GM18867 (cell line): ENCODE measurements around the gene GRM8.

ENCODE experiments used
- ATAC-seq: cut with Tn5 transposase; IDR thresholded peaks from one replicate; pipeline ENCODE4 v1.9.1; 2021; ENCODE audit warnings: mild to moderate bottlenecking, moderate library complexity; ENCODE audit not compliant: unreplicated experiment

GRM8 gene

DNA sequence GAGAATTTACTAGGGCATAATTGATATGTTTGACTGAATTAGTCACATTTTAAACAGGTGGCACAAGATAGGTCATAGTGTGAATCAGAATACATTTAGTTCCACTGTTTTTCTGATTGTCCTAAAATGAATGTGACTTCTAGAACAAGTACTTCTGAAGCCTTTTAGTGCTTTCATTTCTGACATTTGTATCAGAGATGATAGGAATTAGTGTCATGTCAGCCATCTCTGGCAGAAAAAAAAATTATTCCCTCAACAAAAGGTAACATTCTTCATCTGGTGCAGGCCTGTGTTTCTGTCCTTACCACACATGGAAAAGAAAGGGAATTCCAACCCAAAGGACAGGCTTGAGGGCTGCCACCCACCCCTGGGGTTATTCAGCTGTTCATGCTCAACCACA is 21.3 kb downstream of the GRM8 start:
- ATAC-seq, result no peak

DNA sequence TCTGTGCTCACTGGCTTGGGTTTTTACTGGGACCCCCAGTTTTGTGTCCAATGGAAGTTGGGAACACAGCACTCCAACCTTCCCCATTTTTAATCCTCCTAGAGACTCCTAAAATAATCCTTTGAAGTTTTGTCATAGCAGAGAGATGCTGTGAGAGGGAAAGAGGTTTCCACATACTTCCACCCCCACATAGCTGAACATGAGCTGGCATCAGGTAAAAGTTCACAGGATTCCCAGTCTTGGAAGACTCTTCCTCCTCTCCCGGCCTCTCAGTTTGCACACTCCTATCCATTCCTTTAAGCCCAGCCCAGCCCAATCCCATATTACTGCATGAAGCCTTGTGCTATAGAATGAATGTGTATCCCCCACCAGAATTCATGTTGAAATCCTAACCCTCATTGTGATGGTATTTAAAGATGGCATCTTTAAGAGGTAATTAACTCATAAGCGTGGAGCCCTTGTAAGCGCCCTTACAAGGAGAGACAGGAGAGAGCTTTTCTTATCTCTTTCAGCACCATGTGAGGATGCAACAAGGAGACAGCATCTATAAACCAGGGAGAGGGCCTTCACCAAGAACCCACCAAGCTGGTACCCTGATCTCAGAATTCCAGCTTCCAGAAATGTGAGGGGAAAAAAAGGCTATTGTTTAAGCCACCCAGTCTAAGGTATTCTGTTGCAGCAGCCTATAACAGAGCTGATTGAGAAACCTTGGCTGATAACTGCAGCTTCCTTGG is 22.4 kb downstream of the GRM8 start:
- ATAC-seq, result no peak

DNA sequence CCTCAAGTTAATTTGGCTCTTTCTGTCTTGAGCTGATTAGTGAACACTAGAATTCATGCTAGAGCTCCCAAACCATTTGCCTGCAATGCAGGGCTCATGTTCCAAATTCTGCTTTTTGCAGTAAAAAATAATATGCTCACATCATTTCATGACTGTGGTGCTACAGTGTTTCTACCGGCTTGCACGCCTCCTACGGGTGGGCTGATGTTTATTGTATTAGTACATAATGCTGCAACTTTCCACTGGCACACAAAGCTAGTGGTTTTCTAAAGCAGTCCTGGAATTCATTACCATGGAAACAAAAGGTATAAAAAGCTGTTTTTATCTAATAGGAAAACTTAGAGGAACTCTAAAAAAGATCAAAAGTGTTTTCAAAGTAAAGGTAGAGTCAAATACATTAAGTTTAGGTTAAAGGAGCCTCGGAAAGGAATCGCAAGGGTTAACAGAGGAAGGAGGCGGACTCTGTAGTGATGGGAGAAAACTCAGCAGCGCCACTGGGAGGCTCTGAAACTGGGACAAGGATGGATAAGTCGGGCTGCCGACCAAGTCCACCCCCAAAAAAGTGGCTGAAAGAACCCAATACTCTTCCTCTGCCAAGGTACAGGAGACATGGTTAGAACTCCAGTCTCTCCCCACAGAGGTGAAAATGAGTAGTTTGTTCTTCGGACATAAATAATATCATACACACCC is 25.9 kb downstream of the GRM8 start:
- no peak for ATAC-seq

DNA sequence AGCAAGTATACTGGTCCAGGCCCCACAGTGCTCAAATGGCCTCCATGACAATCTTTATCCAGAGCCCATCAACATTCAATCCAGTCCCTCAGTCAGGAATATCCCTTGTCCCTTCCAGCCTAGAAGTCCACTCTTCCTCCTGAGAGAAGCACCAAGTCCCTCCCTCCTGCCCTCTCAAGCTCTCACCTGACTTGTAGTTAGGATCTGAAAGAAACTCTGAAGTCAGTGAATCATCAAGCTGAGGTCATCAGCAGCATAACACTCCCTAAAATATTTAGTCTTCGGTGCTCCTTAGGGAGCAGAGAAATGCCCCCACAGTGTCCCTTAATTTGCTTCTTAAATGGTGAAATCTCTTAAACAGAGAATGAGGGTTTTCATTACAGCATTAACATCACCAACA is 31.0 kb downstream of the GRM8 start:
- no peak for ATAC-seq

DNA sequence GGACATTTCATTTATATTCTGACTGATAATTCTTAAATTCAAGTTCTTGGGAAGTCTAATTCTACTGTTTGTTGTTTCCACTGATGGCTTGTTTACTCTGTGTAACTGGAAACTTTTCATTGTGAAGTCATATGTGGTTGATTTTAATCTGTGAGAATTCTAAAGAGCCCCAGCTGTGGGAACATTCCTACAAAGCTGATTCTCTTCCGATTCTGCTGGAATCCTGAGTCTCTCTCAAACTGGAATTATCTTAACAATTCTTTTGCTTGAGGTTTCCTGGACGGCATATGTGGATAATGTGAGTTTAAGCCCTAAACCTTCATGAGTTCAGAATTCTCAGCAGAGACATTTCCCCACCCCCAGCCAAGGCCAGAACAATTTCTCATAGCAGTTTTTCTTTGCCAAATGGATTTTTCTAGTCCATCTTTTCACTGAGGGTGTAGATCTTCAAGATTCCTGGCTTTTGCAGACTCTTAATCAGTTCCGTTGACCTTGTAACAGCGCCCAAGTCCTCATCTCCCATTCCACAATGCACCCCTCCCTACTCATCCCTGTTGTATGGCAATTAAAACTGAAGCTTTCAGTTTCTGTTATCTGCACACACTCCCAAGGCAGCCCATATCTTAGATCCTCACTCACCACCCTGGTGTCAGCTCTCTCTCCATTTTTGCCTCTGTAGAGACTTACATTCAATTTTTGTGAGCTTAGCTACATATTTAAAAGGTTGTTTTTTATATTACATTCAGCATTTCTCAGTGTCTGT is 37.6 kb downstream of the GRM8 start:
- ATAC-seq, result no peak

DNA sequence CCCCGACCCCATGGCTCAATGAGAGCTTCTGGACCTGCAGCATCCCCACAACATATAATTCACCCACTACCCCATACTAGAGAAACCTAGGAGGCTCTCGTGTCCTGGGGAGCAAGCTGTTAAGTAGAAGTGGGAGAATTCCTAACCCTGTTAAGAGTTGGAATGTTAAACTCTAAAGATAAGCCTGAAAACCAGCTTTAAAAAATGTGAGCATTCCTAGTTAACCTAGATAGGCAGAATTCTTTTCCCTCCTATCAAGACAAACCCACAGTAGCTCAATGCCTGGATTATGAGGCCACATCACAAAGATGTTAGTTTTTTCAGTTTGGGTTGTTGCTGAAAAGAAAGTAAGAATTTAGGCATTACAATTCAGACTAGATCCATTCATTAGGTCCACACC is 42.9 kb downstream of the GRM8 start:
- no peak for ATAC-seq

DNA sequence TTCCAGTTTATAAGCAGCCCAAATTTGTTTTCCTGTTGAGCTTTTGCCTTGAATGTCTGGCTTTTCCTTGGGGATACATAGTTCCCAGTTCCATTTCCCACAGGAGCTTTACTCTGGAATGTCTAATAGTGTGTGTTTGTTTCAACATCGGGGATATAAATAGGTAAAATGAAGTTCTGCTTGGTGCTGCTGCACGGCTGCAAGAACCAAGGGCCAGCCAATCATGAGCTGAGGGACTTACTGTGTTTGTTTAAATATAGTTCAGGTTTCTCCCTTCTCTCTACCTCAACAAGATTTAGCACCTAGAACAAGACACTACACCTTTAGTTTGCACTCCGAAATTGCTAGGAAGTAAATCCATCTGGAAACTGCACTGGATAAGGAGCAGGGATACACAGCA is 43.9 kb downstream of the GRM8 start:
- ATAC-seq, result no peak

DNA sequence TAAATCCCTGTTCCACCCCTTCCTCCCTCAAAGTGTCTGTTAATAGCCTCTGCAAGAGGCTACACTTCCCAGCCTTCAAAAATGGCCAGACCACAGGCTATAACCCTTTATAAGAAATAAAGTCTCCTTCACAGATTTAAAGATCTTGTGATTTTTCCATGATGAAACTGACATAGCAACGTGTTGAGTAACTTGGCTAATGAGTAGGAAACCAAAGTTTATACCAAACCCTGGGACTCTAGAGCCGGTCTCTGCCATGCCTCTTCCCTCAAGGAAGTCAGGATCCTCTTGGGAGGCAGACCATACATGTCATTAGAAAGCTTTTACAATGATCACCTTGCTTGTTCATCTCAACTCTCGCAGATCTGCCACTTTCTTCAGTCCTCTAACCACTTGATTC is 44.4 kb downstream of the GRM8 start:
- no peak for ATAC-seq

DNA sequence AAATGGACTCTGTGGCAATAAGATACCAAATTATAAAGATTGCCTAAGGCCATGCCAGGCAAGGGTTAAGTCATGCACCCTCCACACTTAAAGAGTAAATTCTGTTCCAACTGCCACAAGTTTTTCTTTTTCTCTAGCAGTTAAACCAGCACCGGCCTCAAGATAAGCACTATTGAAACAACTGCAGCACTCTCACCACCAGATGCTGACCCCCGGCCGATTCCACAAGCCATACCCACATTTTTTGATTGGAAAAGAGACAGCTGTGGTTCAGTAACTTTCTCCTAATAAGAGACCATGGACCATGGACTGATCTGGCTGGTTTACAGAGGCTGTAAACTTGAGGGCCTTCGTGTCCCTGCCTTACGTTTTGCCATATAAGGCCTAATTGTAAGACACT is 44.9 kb downstream of the GRM8 start:
- ATAC-seq, result no peak

DNA sequence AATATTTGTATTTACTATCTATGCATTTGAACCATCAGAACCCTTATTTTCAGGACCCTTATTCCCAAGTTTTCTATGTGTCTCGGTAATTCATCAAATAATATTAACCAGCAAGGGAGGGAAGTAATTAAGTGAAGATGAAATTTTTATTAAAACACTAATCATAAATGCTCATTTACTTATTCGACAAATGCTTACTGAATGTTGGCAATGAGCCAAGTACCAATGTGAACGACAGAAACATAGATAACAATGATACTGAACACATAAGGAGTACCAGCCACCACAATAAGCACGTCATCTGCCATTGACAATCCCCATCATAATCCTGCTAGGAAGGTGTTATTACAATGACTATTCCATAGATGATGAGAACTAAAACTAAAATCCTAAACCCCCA is 45.5 kb downstream of the GRM8 start:
- no peak for ATAC-seq

DNA sequence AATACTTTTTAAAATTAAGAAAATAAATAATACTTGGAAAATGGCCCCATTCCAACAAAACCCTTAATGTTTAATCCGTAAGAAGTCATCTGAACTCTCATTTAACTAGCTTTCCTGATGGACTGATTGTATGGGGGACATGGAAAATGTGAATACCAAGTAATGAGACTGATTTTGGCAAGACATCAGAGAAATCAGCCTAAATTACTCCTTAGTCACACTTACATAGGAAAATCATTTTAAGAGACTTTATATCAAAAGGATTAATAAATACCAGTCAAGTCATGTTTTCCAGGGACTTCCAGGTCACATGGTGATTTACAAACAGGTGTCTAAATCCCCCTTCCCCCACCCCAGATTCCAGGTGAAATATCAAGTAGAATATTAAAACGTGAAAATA is 58.2 kb downstream of the GRM8 start:
- ATAC-seq, result no peak

DNA sequence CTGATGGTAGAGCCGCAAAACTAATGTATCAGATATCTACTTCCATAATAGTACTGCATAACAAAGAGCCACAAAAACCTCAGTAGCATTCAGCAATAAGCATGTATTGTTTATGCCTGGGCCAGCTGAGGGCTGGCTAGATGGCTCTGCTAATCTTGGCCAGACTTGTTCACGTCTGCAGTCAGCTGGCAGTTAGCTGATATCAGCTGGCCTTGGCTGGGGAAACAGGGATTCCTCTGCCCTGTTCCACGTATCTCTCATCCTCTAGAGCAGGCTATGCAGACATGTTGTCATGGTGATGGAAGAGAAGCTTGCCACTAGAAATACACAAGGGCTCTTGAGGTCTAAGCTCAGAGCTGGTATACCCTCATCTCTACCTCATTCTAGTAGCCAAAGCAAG is 62.9 kb downstream of the GRM8 start:
- no peak for ATAC-seq

DNA sequence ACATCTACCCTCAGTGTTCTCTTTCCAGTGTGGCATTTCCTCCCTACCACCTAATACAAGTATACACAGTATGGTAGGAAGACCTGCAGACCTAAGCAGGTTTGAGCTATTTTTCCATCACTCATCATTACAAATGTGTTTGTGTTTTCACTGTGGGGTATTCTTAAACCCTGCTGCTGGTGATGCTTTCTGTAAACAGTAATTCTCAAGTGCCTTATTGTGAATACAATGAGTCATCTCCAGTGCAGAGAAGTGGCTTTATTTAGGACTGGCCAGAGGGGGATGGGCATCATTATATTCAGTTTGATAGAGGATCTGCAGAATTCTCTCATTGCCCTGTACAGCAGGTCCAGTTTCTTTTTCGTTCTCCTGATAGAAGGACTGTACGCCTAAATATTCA is 63.7 kb downstream of the GRM8 start:
- ATAC-seq, result no peak

DNA sequence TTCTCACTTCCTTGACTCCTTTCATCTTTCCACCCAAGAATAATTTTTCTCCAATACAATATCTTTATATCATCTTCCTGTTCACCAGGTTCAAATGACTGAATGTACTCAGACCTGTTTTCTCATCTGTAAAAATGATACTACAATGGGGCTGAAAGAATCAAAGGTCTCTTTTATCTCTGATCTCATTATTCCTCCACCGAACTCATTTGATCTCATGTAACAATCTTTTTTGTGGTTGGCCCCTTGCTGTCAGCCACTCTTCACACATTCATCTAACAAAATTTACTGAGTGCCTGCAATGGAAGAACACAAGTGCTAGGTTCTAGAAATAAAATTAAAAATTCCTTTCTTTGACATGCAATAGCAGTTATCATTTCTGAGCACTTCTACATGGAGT is 65.0 kb downstream of the GRM8 start:
- ATAC-seq, result no peak

DNA sequence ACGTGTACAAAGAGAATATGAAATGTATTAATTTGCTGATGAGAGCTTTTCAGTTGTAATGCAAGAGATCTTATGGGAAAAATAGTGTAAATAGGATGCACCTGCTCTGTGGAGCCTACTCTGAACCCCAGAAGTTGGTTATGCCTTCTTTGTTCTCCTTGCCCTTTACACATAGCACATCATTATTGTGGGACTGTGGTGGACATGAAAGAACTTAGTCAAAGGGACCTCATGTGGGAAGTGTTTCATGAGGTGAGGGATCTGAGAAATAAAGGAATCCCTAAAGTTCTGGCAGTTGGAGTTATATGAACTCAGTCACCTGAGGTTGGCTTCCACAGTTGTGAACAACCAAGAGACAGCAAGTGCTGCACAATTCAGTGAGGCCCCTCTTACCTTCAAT is 66.1 kb downstream of the GRM8 start:
- no peak for ATAC-seq

DNA sequence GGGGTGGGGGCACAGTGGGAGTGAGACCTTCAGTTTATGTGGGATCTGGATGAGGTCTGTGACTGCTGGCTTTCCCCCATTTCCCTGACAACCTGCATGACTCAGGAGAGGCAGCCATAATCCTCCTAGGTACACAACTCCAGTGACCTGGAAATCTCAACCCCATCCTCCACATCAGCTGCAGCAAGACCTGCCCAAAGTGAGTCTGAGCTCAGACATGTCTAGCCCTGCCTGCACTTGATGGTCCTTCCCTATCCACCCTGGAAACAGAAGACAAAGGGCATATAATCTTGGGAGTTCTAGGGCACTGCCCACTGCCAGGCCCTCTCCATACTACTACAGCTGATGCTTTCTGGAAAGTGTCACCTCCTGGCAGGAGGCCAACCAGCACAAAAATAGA is 75.6 kb downstream of the GRM8 start:
- ATAC-seq, result no peak

DNA sequence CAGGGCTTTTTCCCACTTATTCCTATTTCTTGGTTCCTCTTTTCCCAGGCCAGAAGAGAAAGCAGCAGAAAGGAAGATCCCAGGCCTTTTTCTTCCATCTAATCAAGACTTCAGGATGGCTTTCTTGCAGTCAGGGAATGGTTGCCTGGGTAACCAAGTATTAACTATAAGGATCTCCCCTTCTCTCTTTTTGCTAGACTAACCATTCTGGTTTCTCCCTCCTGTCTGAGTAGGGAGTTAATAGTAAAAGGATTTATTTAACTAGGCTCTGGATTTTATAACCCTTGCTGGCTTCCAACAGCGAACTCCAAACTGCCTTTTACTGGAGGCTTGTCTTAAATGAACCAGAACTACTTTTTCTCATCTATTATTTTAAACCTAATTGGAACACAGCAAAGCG is 90.4 kb downstream of the GRM8 start:
- no peak for ATAC-seq

DNA sequence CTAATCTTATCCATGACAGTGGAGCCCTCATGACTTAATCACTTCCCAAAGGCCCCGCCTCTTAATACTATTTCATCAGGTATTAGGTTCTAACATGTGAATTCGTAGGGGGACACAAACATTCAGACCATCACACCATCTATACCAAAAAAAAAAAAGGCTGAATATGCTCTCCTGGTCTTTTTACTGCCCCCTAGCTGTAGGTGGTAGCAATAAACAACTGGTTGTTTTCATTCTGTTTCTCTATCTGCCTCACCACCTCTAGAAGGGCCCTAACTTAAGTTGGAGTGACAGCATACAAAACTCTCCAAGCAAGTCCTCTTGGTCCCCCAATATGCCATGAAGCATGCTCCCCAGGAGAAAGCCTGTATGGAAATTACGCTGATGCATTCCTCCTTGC is 94.1 kb downstream of the GRM8 start:
- ATAC-seq, result no peak

DNA sequence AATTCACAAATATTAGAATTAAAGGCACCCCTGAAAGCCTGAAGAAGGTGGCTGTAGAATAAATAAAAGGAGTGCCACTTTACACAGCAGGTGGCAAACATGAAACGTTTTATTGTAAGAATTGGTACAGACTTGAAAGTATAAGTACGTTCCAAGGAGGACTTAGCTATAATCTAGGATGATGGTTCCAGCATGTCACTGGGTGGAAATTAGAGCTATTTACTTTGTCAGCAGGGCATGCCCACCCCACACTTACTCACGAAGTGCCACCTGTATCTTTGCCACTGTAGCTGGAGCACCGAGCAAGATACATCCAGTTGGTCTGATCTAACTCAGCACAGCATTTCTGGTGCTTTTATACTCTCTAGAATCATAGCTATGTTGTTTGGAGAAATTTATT is 97.8 kb downstream of the GRM8 start:
- ATAC-seq, result no peak

DNA sequence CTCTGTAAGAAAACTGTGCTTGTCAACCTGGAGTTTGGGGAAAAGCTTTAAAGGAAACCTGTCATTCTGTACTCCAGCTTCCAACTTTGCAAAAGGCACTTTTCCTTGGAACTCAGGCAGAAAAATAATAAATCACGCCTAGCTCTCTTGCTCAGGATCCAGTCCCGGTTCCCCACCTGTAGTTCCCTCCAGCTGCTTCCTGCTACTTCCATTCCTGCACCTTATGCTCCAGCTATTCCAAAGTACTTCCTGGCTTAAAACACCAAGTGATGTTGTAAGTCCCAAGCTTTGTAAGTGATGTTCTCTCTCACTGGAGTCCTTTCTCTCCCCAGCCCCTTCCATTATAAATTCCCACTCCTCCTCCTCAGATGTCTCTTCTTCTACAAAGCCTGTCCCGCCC is 98.6 kb downstream of the GRM8 start:
- no peak for ATAC-seq

DNA sequence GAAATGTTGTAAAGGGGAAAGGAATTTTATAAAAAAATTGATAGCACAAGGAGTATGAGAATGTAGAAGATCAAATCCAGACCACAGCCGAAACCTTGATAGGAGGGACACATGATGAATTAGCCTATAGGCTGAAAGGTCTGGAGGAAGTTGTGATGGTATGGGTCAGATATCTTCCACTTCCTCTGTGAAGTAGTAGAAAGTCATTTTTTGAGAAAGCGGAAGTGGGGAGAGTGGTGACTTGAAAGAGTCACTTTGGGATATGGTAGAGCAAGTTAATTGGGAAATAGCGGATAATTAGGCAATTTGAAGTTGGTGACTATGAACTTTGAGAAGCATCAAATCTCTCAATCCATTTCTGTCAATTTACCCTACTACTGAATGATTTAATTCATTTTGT is 99.4 kb downstream of the GRM8 start:
- no peak for ATAC-seq

DNA sequence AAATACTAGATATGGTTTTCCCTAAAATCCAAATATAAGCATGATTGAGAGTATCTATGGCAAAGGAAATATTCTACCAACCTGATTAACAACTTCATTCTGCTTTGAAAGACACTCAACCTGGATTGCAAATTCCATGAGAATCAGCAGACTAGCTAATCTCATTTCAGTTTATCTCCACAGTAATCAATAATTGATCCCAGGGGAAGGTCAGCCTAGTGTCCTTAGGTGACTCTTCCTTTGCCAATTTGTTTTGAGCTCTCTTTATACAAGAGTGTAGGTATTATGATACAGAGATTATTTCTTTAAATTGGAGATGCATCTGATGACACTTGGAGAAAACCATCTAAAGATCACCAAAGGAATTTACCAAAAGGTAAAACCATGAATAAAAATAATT is 100.3 kb downstream of the GRM8 start:
- ATAC-seq, result no peak
